ENCODE data around the gene ZNF33B.
"Not testable (repeated sequence)": the region's sequence is repeated elsewhere in the genome, so short reads cannot be mapped to it uniquely, and the experiment has no call there.

ZNF33B gene

GRCh38 chr10:42638055-42638820 lies at the start of gene ZNF33B:
Gene ZNF33B (minus strand): TSS chr10:42638570. CDS start chr10:42636928, 1,642 bp downstream.
- no peaks in the 10 kb centered on the region for H3K9me3 ChIP-seq (ENCODE audit: low read length)
- H3F3A ChIP-seq (ENCODE audit: insufficient read depth, low read length): no peaks in the 10 kb centered on the region
- no peaks in the 10 kb centered on the region for H3K9me2 ChIP-seq (ENCODE audit: low read depth, low read length)
- H3K4me1 ChIP-seq (ENCODE audit: insufficient read depth, low read length, severe bottlenecking): peaks cover 21% of the 10 kb centered on the region
- peak within 1 kb of the TSS; percentile 88 for H2AFZ ChIP-seq (ENCODE audit: low read length)
- H3K27ac ChIP-seq (ENCODE audit: low read depth, low read length, poor library complexity, severe bottlenecking): peak within 1 kb of the TSS; percentile 82
- H3K4me3 ChIP-seq (ENCODE audit: low read depth, low read length, poor library complexity, severe bottlenecking): peak within 1 kb of the TSS; percentile 88
- no peaks in the 10 kb centered on the region for H4K20me1 ChIP-seq (ENCODE audit: insufficient read depth, low read length)
- peak within 1 kb of the TSS; percentile 99 for H3K4me2 ChIP-seq (ENCODE audit: low read length)
- peak within 1 kb of the TSS; percentile 89 for H3K9ac ChIP-seq (ENCODE audit: low read length)
- H3K27me3 ChIP-seq (ENCODE audit: insufficient read depth, low read length): no peaks in the 10 kb centered on the region
- no peaks in the 10 kb centered on the region for H3K36me3 ChIP-seq (ENCODE audit: insufficient read depth, low read length)
- H3K79me2 ChIP-seq (ENCODE audit: insufficient read depth, low read length): no peaks in the 10 kb centered on the region
- TF ChIP-seq CTCF (IDR thresholded peaks at IDR 0.05; ENCODE audit: low read length): no peak
- TF ChIP-seq EZH2 (IDR thresholded peaks at IDR 0.05; ENCODE audit: borderline replicate concordance, low read length): no peak

GRCh38 chr10:42684517-42684916 lies 46.1 kb upstream of the ZNF33B start:
- H3K4me2 ChIP-seq (ENCODE audit: low read length): no peak overlapping the region
- H3K4me1 ChIP-seq (ENCODE audit: insufficient read depth, low read length, severe bottlenecking): no peaks in the 10 kb centered on the region
- H3K27ac ChIP-seq (ENCODE audit: low read depth, low read length, poor library complexity, severe bottlenecking): no peak overlapping the region
- H3K9me3 ChIP-seq (ENCODE audit: low read length): no peaks in the 10 kb centered on the region
- TF ChIP-seq EZH2 (IDR thresholded peaks at IDR 0.05; ENCODE audit: borderline replicate concordance, low read length) (no peak), CTCF (IDR thresholded peaks at IDR 0.05; ENCODE audit: low read length) (no peak)
- H3K27me3 ChIP-seq (ENCODE audit: insufficient read depth, low read length): no peaks in the 10 kb centered on the region
- H3K4me3 ChIP-seq (ENCODE audit: low read depth, low read length, poor library complexity, severe bottlenecking): no peak overlapping the region
- H3K36me3 ChIP-seq (ENCODE audit: insufficient read depth, low read length): no peaks in the 10 kb centered on the region
- H3F3A ChIP-seq (ENCODE audit: insufficient read depth, low read length): no peaks in the 10 kb centered on the region
- H3K9ac ChIP-seq (ENCODE audit: low read length): no peak overlapping the region
- H4K20me1 ChIP-seq (ENCODE audit: insufficient read depth, low read length): no peaks in the 10 kb centered on the region
- no peaks in the 10 kb centered on the region for H3K9me2 ChIP-seq (ENCODE audit: low read depth, low read length)
- H3K79me2 ChIP-seq (ENCODE audit: insufficient read depth, low read length): no peaks in the 10 kb centered on the region
- no peak overlapping the region for H2AFZ ChIP-seq (ENCODE audit: low read length)

- TF ChIP-seq CTCF (IDR thresholded peaks at IDR 0.05; ENCODE audit: low read length) (no peak), EZH2 (IDR thresholded peaks at IDR 0.05; ENCODE audit: borderline replicate concordance, low read length) (no peak)
- Histone ChIP-seq H4K20me1 (ENCODE audit: insufficient read depth, low read length) (no peaks in the 10 kb centered on the region), H3K27me3 (ENCODE audit: insufficient read depth, low read length) (no peaks in the 10 kb centered on the region), H3K79me2 (ENCODE audit: insufficient read depth, low read length) (no peaks in the 10 kb centered on the region), H2AFZ (ENCODE audit: low read length) (no peak overlapping the region), H3K4me1 (ENCODE audit: insufficient read depth, low read length, severe bottlenecking) (no peaks in the 10 kb centered on the region), H3K36me3 (ENCODE audit: insufficient read depth, low read length) (no peaks in the 10 kb centered on the region), H3K27ac (ENCODE audit: low read depth, low read length, poor library complexity, severe bottlenecking) (no peak overlapping the region), H3F3A (ENCODE audit: insufficient read depth, low read length) (no peaks in the 10 kb centered on the region), H3K9me3 (ENCODE audit: low read length) (no peaks in the 10 kb centered on the region), H3K4me2 (ENCODE audit: low read length) (no peak overlapping the region), H3K4me3 (ENCODE audit: low read depth, low read length, poor library complexity, severe bottlenecking) (no peak overlapping the region), H3K9me2 (ENCODE audit: low read depth, low read length) (no peaks in the 10 kb centered on the region), H3K9ac (ENCODE audit: low read length) (no peak overlapping the region)
These were observed 41.9 kb upstream of the ZNF33B start for GRCh38 chr10:42680267-42680666.

GRCh38 chr10:42665181-42665979 lies 27.0 kb upstream of the ZNF33B start:
- not testable (repeated sequence) for H3K4me1 ChIP-seq (ENCODE audit: insufficient read depth, low read length, severe bottlenecking); H3K79me2 ChIP-seq (ENCODE audit: insufficient read depth, low read length); H3K27me3 ChIP-seq (ENCODE audit: insufficient read depth, low read length); H4K20me1 ChIP-seq (ENCODE audit: insufficient read depth, low read length); H3K9me2 ChIP-seq (ENCODE audit: low read depth, low read length); H3F3A ChIP-seq (ENCODE audit: insufficient read depth, low read length); H3K4me2 ChIP-seq (ENCODE audit: low read length); H3K36me3 ChIP-seq (ENCODE audit: insufficient read depth, low read length); H3K9me3 ChIP-seq (ENCODE audit: low read length); H3K9ac ChIP-seq (ENCODE audit: low read length); H3K4me3 ChIP-seq (ENCODE audit: low read depth, low read length, poor library complexity, severe bottlenecking); H2AFZ ChIP-seq (ENCODE audit: low read length); H3K27ac ChIP-seq (ENCODE audit: low read depth, low read length, poor library complexity, severe bottlenecking)

Measured in OCI-LY1 (cell line).